KOPT-K1 (cell line): ENCODE results near the gene MOK.
"Not testable (repeated sequence)": the region's sequence is repeated elsewhere in the genome, so short reads cannot be mapped to it uniquely, and the experiment has no call there.

ENCODE experiments used
- H3K27ac ChIP-seq: fragments of 200-600 bp; sonication (generic); 2 replicates; pipeline ENCODE4 v1.5.1; 2016; ENCODE audit warnings: antibody characterized with exemption, mild to moderate bottlenecking, low read depth, low read length; ENCODE audit not compliant: poor library complexity, severe bottlenecking
- H3K36me3 ChIP-seq: fragments of 200-600 bp; sonication (generic); 2 replicates; pipeline ENCODE4 v1.5.1; 2017; ENCODE audit warnings: antibody characterized with exemption, mild to moderate bottlenecking, low read length, moderate library complexity; ENCODE audit not compliant: insufficient read depth
- H3K9me3 ChIP-seq: fragments of 200-600 bp; sonication (generic); 2 replicates; pipeline ENCODE4 v1.5.1; 2017; ENCODE audit warnings: antibody characterized with exemption, low read length, mild to moderate bottlenecking; ENCODE audit not compliant: insufficient read depth, poor library complexity, severe bottlenecking

MOK gene

GRCh38 chr14:102250636-102251035 is 54.3 kb downstream of the MOK start:
- Histone ChIP-seq H3K27ac (no peak overlapping the region), H3K36me3 (no peaks in the 10 kb centered on the region), H3K9me3 (no peaks in the 10 kb centered on the region)

- no peaks in the 10 kb centered on the region for H3K9me3 ChIP-seq
- H3K36me3 ChIP-seq: no peaks in the 10 kb centered on the region
- H3K27ac ChIP-seq: no peak overlapping the region
Measured at GRCh38 chr14:102249981-102250380, 55.0 kb downstream of the MOK start.

- no peaks in the 10 kb centered on the region for H3K36me3 ChIP-seq
Measured at GRCh38 chr14:102249041-102249440, 55.9 kb downstream of the MOK start.

GRCh38 chr14:102248121-102248520 is 56.8 kb downstream of the MOK start:
- no peaks in the 10 kb centered on the region for H3K9me3 ChIP-seq
- H3K27ac ChIP-seq: no peak overlapping the region
- H3K36me3 ChIP-seq: no peaks in the 10 kb centered on the region

More at GRCh38 chr14:102249041-102249440, 55.9 kb downstream of the MOK start:
- Histone ChIP-seq H3K9me3 (no peaks in the 10 kb centered on the region), H3K27ac (no peak overlapping the region)

- H3K9me3 ChIP-seq: no peaks in the 10 kb centered on the region
- no peaks in the 10 kb centered on the region for H3K36me3 ChIP-seq
- H3K27ac ChIP-seq: no peak overlapping the region
Measured at GRCh38 chr14:102246071-102246470, 58.9 kb downstream of the MOK start.

- H3K9me3 ChIP-seq, H3K27ac ChIP-seq: not testable (repeated sequence)
Measured at GRCh38 chr14:102243795-102244194, 61.2 kb downstream of the MOK start.

GRCh38 chr14:102241147-102241546 is 63.8 kb downstream of the MOK start:
- H3K36me3 ChIP-seq: no peaks in the 10 kb centered on the region
- H3K27ac ChIP-seq: no peak overlapping the region
- H3K9me3 ChIP-seq: no peaks in the 10 kb centered on the region

More at GRCh38 chr14:102243795-102244194, 61.2 kb downstream of the MOK start:
- not testable (repeated sequence) for H3K36me3 ChIP-seq

GRCh38 chr14:102240481-102240880 is 64.5 kb downstream of the MOK start:
- not testable (repeated sequence) for H3K36me3 ChIP-seq, H3K27ac ChIP-seq, H3K9me3 ChIP-seq

GRCh38 chr14:102239231-102239630 is 65.7 kb downstream of the MOK start:
- Histone ChIP-seq H3K9me3 (no peaks in the 10 kb centered on the region), H3K36me3 (no peaks in the 10 kb centered on the region)

GRCh38 chr14:102238766-102239165 is 66.2 kb downstream of the MOK start:
- no peaks in the 10 kb centered on the region for H3K9me3 ChIP-seq
- no peak overlapping the region for H3K27ac ChIP-seq
- no peaks in the 10 kb centered on the region for H3K36me3 ChIP-seq

More at GRCh38 chr14:102239231-102239630, 65.7 kb downstream of the MOK start:
- H3K27ac ChIP-seq: no peak overlapping the region

- Histone ChIP-seq H3K27ac (no peak overlapping the region), H3K36me3 (no peaks in the 10 kb centered on the region)
Measured at GRCh38 chr14:102238131-102238530, 66.8 kb downstream of the MOK start.

GRCh38 chr14:102236026-102236425 is 68.9 kb downstream of the MOK start:
- no peaks in the 10 kb centered on the region for H3K9me3 ChIP-seq
- H3K27ac ChIP-seq: no peak overlapping the region
- no peaks in the 10 kb centered on the region for H3K36me3 ChIP-seq

More at GRCh38 chr14:102238131-102238530, 66.8 kb downstream of the MOK start:
- H3K9me3 ChIP-seq: no peaks in the 10 kb centered on the region

GRCh38 chr14:102235275-102235897 is 69.6 kb downstream of the MOK start:
- no peak overlapping the region for H3K27ac ChIP-seq

GRCh38 chr14:102234331-102235264 is 70.4 kb downstream of the MOK start:
- Histone ChIP-seq H3K36me3 (no peaks in the 10 kb centered on the region), H3K27ac (no peak overlapping the region), H3K9me3 (no peaks in the 10 kb centered on the region)

More at GRCh38 chr14:102235275-102235897, 69.6 kb downstream of the MOK start:
- Histone ChIP-seq H3K36me3 (no peaks in the 10 kb centered on the region), H3K9me3 (no peaks in the 10 kb centered on the region)

GRCh38 chr14:102233081-102233480 is 71.9 kb downstream of the MOK start:
- H3K36me3 ChIP-seq: no peaks in the 10 kb centered on the region
- no peaks in the 10 kb centered on the region for H3K9me3 ChIP-seq
- H3K27ac ChIP-seq: no peak overlapping the region

- no peaks in the 10 kb centered on the region for H3K36me3 ChIP-seq
- H3K9me3 ChIP-seq: no peaks in the 10 kb centered on the region
- H3K27ac ChIP-seq: no peak overlapping the region
Measured at GRCh38 chr14:102232348-102232625, 72.7 kb downstream of the MOK start.
